ENCODE data around the gene FBXW7.

Gene FBXW7

GRCh38 chr4:152422817-152423320 lies 113.0 kb downstream of the FBXW7 start:
- TF ChIP-seq CTCF (IDR thresholded peaks at IDR 0.05; ENCODE audit: low read depth, low read length), result no peak
- H3K4me3 ChIP-seq (ENCODE audit: low read depth, low read length), result no peak overlapping the region
- H3K9me3 ChIP-seq, result no peaks in the 10 kb centered on the region
- H3K36me3 ChIP-seq, result no peaks in the 10 kb centered on the region
- H3K27me3 ChIP-seq, result no peaks in the 10 kb centered on the region
- H3K4me1 ChIP-seq, result peaks cover 22% of the 10 kb centered on the region
- DNase-seq, result no peak

GRCh38 chr4:152421576-152421975 lies 114.3 kb downstream of the FBXW7 start:
- TF ChIP-seq CTCF (IDR thresholded peaks at IDR 0.05; ENCODE audit: low read depth, low read length), result no peak

DNA sequence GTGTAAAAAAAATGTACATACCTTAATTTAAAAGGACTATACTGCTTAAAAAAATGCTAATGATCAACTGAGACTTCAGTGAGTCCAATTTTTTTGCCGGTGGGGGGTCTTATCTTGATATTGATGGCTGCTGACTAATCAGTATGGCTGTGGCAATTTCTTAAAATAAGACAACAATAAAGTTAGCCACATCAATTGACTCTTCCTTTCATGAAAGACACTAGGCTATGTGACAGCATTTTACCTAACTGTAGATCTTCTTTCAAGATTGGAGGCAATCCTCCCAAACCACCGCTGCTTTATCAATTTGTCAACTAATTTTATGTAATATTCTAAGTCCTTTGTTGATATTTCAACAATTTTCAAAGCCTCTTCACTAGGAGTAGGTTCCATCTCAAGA lies 116.1 kb downstream of the FBXW7 start:
- H3K4me3 ChIP-seq (ENCODE audit: low read depth, low read length), result no peak overlapping the region
- TF ChIP-seq CTCF (IDR thresholded peaks at IDR 0.05; ENCODE audit: low read depth, low read length), result no peak
- H3K27me3 ChIP-seq, result no peaks in the 10 kb centered on the region
- DNase-seq, result no peak
- H3K36me3 ChIP-seq, result no peaks in the 10 kb centered on the region
- peaks cover 22% of the 10 kb centered on the region for H3K4me1 ChIP-seq
- no peaks in the 10 kb centered on the region for H3K9me3 ChIP-seq

More at GRCh38 chr4:152421576-152421975, 114.3 kb downstream of the FBXW7 start:
- peaks cover 22% of the 10 kb centered on the region for H3K4me1 ChIP-seq
- DNase-seq, result no peak
- no peak overlapping the region for H3K4me3 ChIP-seq (ENCODE audit: low read depth, low read length)
- H3K9me3 ChIP-seq, result no peaks in the 10 kb centered on the region
- no peaks in the 10 kb centered on the region for H3K27me3 ChIP-seq
- H3K36me3 ChIP-seq, result no peaks in the 10 kb centered on the region

DNA sequence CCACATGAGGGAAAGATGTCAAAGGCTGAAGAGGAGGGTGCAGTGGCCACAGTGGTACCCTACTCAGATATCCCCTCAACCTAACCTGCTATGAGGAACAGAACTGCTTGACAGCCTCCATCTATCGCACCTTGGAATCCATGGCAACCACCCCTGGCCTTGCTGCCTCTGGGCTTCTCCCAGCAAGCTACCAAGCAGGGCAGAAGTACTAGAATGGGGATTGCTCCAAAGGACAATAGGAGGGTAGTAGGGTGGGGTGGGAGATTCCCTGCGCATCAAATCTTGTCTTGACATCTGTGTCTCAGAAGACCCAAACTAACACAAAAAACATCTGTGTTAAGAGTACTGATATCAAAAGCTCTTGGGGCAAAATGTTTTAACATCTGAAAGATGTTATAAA lies 118.2 kb downstream of the FBXW7 start:
- Histone ChIP-seq H3K4me1 (peaks cover 17% of the 10 kb centered on the region), H3K4me3 (ENCODE audit: low read depth, low read length) (no peak overlapping the region), H3K36me3 (no peaks in the 10 kb centered on the region), H3K27me3 (no peaks in the 10 kb centered on the region), H3K9me3 (no peaks in the 10 kb centered on the region)
- no peak for TF ChIP-seq CTCF (IDR thresholded peaks at IDR 0.05; ENCODE audit: low read depth, low read length)
- no peak for DNase-seq

GRCh38 chr4:152415980-152416379 lies 119.9 kb downstream of the FBXW7 start:
- H3K36me3 ChIP-seq, result no peaks in the 10 kb centered on the region
- H3K27me3 ChIP-seq, result no peaks in the 10 kb centered on the region
- no peak for TF ChIP-seq CTCF (IDR thresholded peaks at IDR 0.05; ENCODE audit: low read depth, low read length)
- no peak overlapping the region for H3K4me3 ChIP-seq (ENCODE audit: low read depth, low read length)
- H3K9me3 ChIP-seq, result no peaks in the 10 kb centered on the region
- H3K4me1 ChIP-seq, result peaks cover 10% of the 10 kb centered on the region; the same call in 1 of the 2 replicates
- no peak for DNase-seq

DNA sequence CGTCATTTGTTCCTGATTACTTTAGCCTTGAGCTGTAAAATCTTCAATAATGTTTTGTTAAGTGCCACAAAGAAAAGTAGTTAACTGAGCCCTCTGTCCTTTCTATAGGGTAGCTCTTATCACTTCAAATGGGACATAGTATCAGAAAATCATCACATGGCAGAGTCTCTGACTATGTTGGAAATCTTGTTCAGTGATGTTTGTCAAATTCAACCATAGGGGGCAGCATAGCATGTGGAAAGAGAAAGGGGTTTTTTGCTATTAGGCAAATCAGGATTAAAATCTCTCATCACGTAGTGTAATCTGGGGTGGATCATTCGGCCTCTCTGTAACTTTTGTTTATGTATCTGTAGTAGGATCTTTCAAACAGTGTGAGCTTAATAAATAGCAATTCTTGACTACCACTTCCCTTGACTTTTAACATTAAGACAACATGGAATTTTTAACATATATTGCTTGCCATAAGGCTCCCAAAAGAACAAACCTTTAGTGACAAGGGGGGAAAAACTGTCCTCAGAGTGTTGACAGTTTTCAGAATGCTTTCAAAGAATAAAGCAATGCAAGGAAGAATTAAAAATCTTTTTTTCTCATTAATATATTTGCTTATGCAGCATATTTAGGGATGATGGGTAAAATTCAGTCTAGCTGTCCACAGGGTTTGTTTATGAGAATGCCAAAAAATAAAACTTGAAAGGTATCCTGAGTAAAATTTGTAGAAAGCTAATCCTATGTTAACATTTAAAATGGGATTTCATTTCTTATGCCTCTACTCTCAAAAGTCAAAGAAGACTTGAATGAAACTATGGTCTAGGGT lies 127.2 kb downstream of the FBXW7 start:
- peak; percentile 79 for TF ChIP-seq CTCF (IDR thresholded peaks at IDR 0.05; ENCODE audit: low read depth, low read length)
- H3K4me3 ChIP-seq (ENCODE audit: low read depth, low read length), result no peak overlapping the region
- no peaks in the 10 kb centered on the region for H3K4me1 ChIP-seq
- H3K9me3 ChIP-seq, result no peaks in the 10 kb centered on the region
- no peak for DNase-seq
- no peaks in the 10 kb centered on the region for H3K27me3 ChIP-seq
- H3K36me3 ChIP-seq, result no peaks in the 10 kb centered on the region

All from BE2C (cell line).